H1 (cell line): Measurements from ENCODE around the gene SV2B. TPM values are rescaled to one million over a fixed set of nuclear protein-coding genes. Genes with fewer than 3 reads are reported as not detected.

ENCODE experiments used
- CTCF ChIA-PET: fragments of 300-600 bp; sonication (Branson Sonifier 250); formaldehyde crosslinking; loops from one replicate; lab custom pipeline; 2021; ENCODE audit not compliant: partially characterized antibody; lab: Charles Lee
- POLR2A ChIA-PET: fragments of 300-600 bp; sonication (Branson Sonifier 250); formaldehyde crosslinking; loops from one replicate; lab custom pipeline; 2021; ENCODE audit warnings: inconsistent platforms; ENCODE audit not compliant: partially characterized antibody; lab: Charles Lee
- DNase-seq, 2 experiments: peaks; one replicate each; pipeline versions ENCODE4 v3.0.0 to v3.0.0-alpha.2; 2010 to 2022; ENCODE audit warnings: low spot score in 2 of 2, low read depth in 1 of 2, mixed read lengths in 1 of 2
- FAIRE-seq: peaks from 2 replicates; lab custom pipeline; 2011; peaks lifted over from hg19 to GRCh38; lab: Jason Lieb, UNC
- H2AFZ ChIP-seq: 2 replicates; pipeline ENCODE4 v1.8.1; 2012; ENCODE audit warnings: low read length, inconsistent platforms
- H2AK5ac ChIP-seq: 2 replicates; pipeline ENCODE4 v1.6.1; 2013; ENCODE audit warnings: low read depth, low read length
- H2BK120ac ChIP-seq: replicated peaks from 2 replicates; pipeline ENCODE3; 2013; ENCODE audit warnings: low read depth, low read length, inconsistent platforms
- H2BK12ac ChIP-seq: 2 replicates; pipeline ENCODE4 v1.6.1; 2013; ENCODE audit warnings: low read depth, low read length
- H2BK15ac ChIP-seq: 2 replicates; pipeline ENCODE4 v1.6.1; 2013; ENCODE audit warnings: low read length
- H2BK20ac ChIP-seq: 2 replicates; pipeline ENCODE4 v1.6.1; 2013; ENCODE audit warnings: low read length
- H2BK5ac ChIP-seq: 2 replicates; pipeline ENCODE4 v1.6.1; 2013; ENCODE audit warnings: low read depth, low read length
- H3K14ac ChIP-seq: 2 replicates; pipeline ENCODE4 v1.6.1; 2013; ENCODE audit warnings: inconsistent platforms; ENCODE audit not compliant: insufficient read length
- H3K18ac ChIP-seq: 2 replicates; pipeline ENCODE4 v1.6.1; 2013; ENCODE audit warnings: low read length; ENCODE audit errors: extremely low read depth
- H3K23ac ChIP-seq: 2 replicates; pipeline ENCODE4 v1.6.1; 2013; ENCODE audit warnings: inconsistent platforms; ENCODE audit not compliant: insufficient read length
- H3K23me2 ChIP-seq: 2 replicates; pipeline ENCODE4 v1.6.1; 2013; ENCODE audit warnings: low read depth, low read length
- H3K27ac ChIP-seq: 2 replicates; pipeline ENCODE4 v1.6.1; 2011; ENCODE audit warnings: low read depth, low read length, inconsistent platforms
- H3K27me3 ChIP-seq, 4 experiments: replicated peaks in 1 of 4; 1 replicate in 1 of 4; 2 replicates in 3 of 4; pipeline versions ENCODE4 v1.6.1 to v1.8.1; 2011 to 2013; ENCODE audit warnings: low read length in 3 of 4, mild to moderate bottlenecking in 3 of 4, inconsistent platforms in 2 of 4, mixed read lengths in 2 of 4, moderate library complexity in 1 of 4; ENCODE audit not compliant: control insufficient read depth in 3 of 4, insufficient read depth in 3 of 4; ENCODE audit errors: extremely low read depth in 1 of 4
- H3K36me3 ChIP-seq, 4 experiments: 2 replicates each; pipeline versions ENCODE4 v1.6.1 to v1.8.1; 2011 to 2013; ENCODE audit warnings: mild to moderate bottlenecking in 4 of 4, low read length in 3 of 4, moderate library complexity in 2 of 4, control low read depth in 1 of 4, inconsistent platforms in 1 of 4; ENCODE audit not compliant: insufficient read depth in 4 of 4, control insufficient read depth in 2 of 4
- H3K4ac ChIP-seq: replicated peaks from 2 replicates; pipeline ENCODE3; 2013; ENCODE audit warnings: low read length, low read depth, mixed read lengths, inconsistent platforms; ENCODE audit not compliant: insufficient read length
- H3K4me1 ChIP-seq, 4 experiments: replicated peaks in 1 of 4; 1 replicate in 1 of 4; 2 replicates in 3 of 4; pipeline versions ENCODE4 v1.6.1 to v1.8.1; 2011 to 2013; ENCODE audit warnings: low read length in 3 of 4, inconsistent platforms in 2 of 4, mixed read lengths in 1 of 4; ENCODE audit not compliant: insufficient read depth in 4 of 4, control insufficient read depth in 3 of 4
- H3K4me2 ChIP-seq, 2 experiments: 2 replicates each; pipeline versions ENCODE4 v1.6.1 to v1.8.1; 2011 to 2013; ENCODE audit warnings: low read depth in 2 of 2, low read length in 2 of 2, control low read depth in 1 of 2, inconsistent platforms in 1 of 2, mild to moderate bottlenecking in 1 of 2; ENCODE audit not compliant: insufficient read depth in 1 of 2
- H3K4me3 ChIP-seq, 4 experiments: fragments of 200-600, 300-600 bp in 1 of 4; sonication (generic), shearing (Covaris generic), sonication (Bioruptor Twin) in 1 of 4; 2 replicates each; pipeline versions ENCODE4 v1.5.1 to v1.8.1; 2011 to 2016; ENCODE audit warnings: low read length in 4 of 4, low read depth in 3 of 4, control low read depth in 2 of 4, inconsistent platforms in 2 of 4, mild to moderate bottlenecking in 2 of 4, mixed read lengths in 1 of 4, moderate library complexity in 1 of 4; ENCODE audit not compliant: insufficient read depth in 2 of 4; ENCODE audit errors: extremely low read depth in 1 of 4
- H3K56ac ChIP-seq: replicated peaks from 2 replicates; pipeline ENCODE3; 2013; ENCODE audit warnings: low read depth, mild to moderate bottlenecking, mixed read lengths, low read length, inconsistent platforms; ENCODE audit not compliant: insufficient read length
- H3K79me1 ChIP-seq: 2 replicates; pipeline ENCODE4 v1.6.1; 2013; ENCODE audit warnings: low read depth, low read length, control low read depth
- H3K79me2 ChIP-seq, 2 experiments: 2 replicates each; pipeline versions ENCODE4 v1.6.1 to v1.8.1; 2012 to 2013; ENCODE audit warnings: low read length in 2 of 2, mild to moderate bottlenecking in 2 of 2, inconsistent platforms in 1 of 2; ENCODE audit not compliant: insufficient read depth in 2 of 2, control insufficient read depth in 1 of 2
- H3K9ac ChIP-seq, 4 experiments: replicated peaks in 1 of 4; 1 replicate in 1 of 4; 2 replicates in 3 of 4; pipeline versions ENCODE4 v1.6.1 to v1.8.1; 2011 to 2013; ENCODE audit warnings: low read depth in 3 of 4, low read length in 3 of 4, control low read depth in 2 of 4, mild to moderate bottlenecking in 2 of 4, moderate library complexity in 2 of 4, inconsistent platforms in 1 of 4; ENCODE audit errors: extremely low read depth in 1 of 4
- H3K9me3 ChIP-seq, 2 experiments: 2 replicates each; pipeline versions ENCODE4 v1.6.1 to v1.8.1; 2012 to 2013; ENCODE audit warnings: mild to moderate bottlenecking in 2 of 2, moderate library complexity in 2 of 2, control low read depth in 1 of 2, inconsistent platforms in 1 of 2, low read depth in 1 of 2, low read length in 1 of 2, mixed read lengths in 1 of 2; ENCODE audit not compliant: insufficient read depth in 2 of 2
- H4K20me1 ChIP-seq, 2 experiments: replicated peaks in 1 of 2; 2 replicates each; pipeline versions ENCODE3 to v1.8.1; 2011 to 2013; ENCODE audit warnings: inconsistent platforms in 2 of 2, low read length in 2 of 2, mild to moderate bottlenecking in 1 of 2; ENCODE audit not compliant: insufficient read depth in 2 of 2, control insufficient read depth in 1 of 2
- H4K5ac ChIP-seq: 2 replicates; pipeline ENCODE4 v1.6.1; 2013; ENCODE audit warnings: low read length, low read depth, mixed read lengths, inconsistent platforms; ENCODE audit not compliant: insufficient read length
- H4K8ac ChIP-seq: 2 replicates; pipeline ENCODE4 v1.8.0; 2013; ENCODE audit warnings: mild to moderate bottlenecking, moderate library complexity, low read length, inconsistent platforms; ENCODE audit not compliant: insufficient read depth; ENCODE audit errors: extremely low read depth
- H4K91ac ChIP-seq: replicated peaks from 2 replicates; pipeline ENCODE3; 2013; ENCODE audit warnings: low read length, mixed read lengths, inconsistent platforms; ENCODE audit not compliant: insufficient read length
- KDM5A ChIP-seq: fragments of 200-600 bp; IDR thresholded peaks from 2 replicates; pipeline ENCODE4 v1.7.1; 2012; ENCODE audit warnings: mild to moderate bottlenecking, low read length, inconsistent platforms, mixed read lengths
- PHF8 ChIP-seq: fragments of 200-600 bp; sonication (generic); conservative IDR thresholded peaks from 2 replicates; pipeline ENCODE4 v1.7.1; 2012; ENCODE audit warnings: low read depth, mild to moderate bottlenecking, inconsistent platforms, low read length, moderate library complexity
- POLR2A ChIP-seq, 2 experiments: IDR thresholded peaks; 1 replicate in 1 of 2; 2 replicates in 1 of 2; pipeline ENCODE4 v1.6.1; 2011; ENCODE audit warnings: low read depth in 2 of 2, low read length in 2 of 2, mild to moderate bottlenecking in 2 of 2; ENCODE audit errors: control extremely low read depth in 1 of 2
- TAF1 ChIP-seq: IDR thresholded peaks from 2 replicates; pipeline ENCODE4 v1.6.1; 2011; ENCODE audit warnings: mild to moderate bottlenecking, low read depth, low read length
- TEAD4 ChIP-seq: IDR thresholded peaks from 2 replicates; pipeline ENCODE4 v1.6.1; 2012; ENCODE audit warnings: low read depth, low read length, inconsistent platforms, mixed read lengths
- WGBS, 2 experiments: shearing (Covaris generic) in 1 of 2; methylation state at CpG; one replicate each; pipeline versions ENCODE4 v1.1.6 to v1.1.7; 2013 to 2015; ENCODE audit warnings: low lambda C conversion rate in 2 of 2, mixed read lengths in 2 of 2, inconsistent platforms in 1 of 2, low coverage in 1 of 2, missing lambda C conversion rate in 1 of 2; ENCODE audit not compliant: insufficient replicate concordance in 2 of 2, insufficient coverage in 1 of 2, insufficient read length in 1 of 2; ENCODE audit errors: extremely low coverage in 1 of 2, missing lambda C conversion rate in 1 of 2; 5-methylcytosine and 5-hydroxymethylcytosine counted together
- polyA plus RNA-seq, 7 experiments: library from polyadenylated mRNA; depleted of rRNA in 3 of 7; stranded (reverse) in 5 of 7; unstranded in 2 of 7; fragments of >200 nt in 5 of 7; fragments of 200-250 nt in 2 of 7; gene quantifications; 1 replicate in 5 of 7; 2 replicates in 1 of 7; 4 replicates in 1 of 7; pipeline versions ENCODE4 v1.2.1 to v1.2.3, GENCODE V29; 2011 to 2013; ENCODE audit warnings: missing spikeins in 2 of 7, mixed read lengths in 2 of 7
- total RNA-seq: library from RNA; stranded (reverse); fragmentation: NEBNext Ultra II Directional; extraction: Animal tissue kit (Norgen Biotek cat#: 25700); gene quantifications from 2 replicates; pipeline ENCODE4 v1.2.1, GENCODE V29; 2021

SV2B gene
- total and polyA plus RNA-seq, 2 of the 8 experiments (the other 6 are each of a cell fraction or from before 2014, with no cell fraction given) = 0.09 to 0.20 TPM

- WGBS, 2 experiments = 93% methylated on average over 3 of the region's 3 CpGs; no CpG with 5 or more reads in 1 of the 2 experiments
- no peak overlapping the region for H2BK12ac ChIP-seq
- 0 out of 7 replicates have a peak, but pooled peaks cover 0 to 3% (median 0%) of the 10 kb centered on the region in 4 experiments for H3K4me1 ChIP-seq
- no peaks in the 10 kb centered on the region for H3K9me3 ChIP-seq
- no peak overlapping the region for H3K4me2 ChIP-seq
- H3K4me3 ChIP-seq = no peak overlapping the region
- no peak overlapping the region for H2BK15ac ChIP-seq
- no peak for FAIRE-seq
- no peak overlapping the region for H3K27ac ChIP-seq
- no peaks in the 10 kb centered on the region for H3K79me1 ChIP-seq
- no peak overlapping the region for H3K56ac ChIP-seq
- no peaks in the 10 kb centered on the region; a peak in 1 of 8 replicates for H3K36me3 ChIP-seq
- no peak for DNase-seq
- H3K27me3 ChIP-seq = no peaks in the 10 kb centered on the region
- POLR2A ChIA-PET = no interaction called here
- H2BK5ac ChIP-seq = no peak overlapping the region
- H4K20me1 ChIP-seq = no peaks in the 10 kb centered on the region
- no peak for TF ChIP-seq TAF1
- no peak for TF ChIP-seq PHF8
- TF ChIP-seq TEAD4 = no peak
- no peak for TF ChIP-seq KDM5A
- TF ChIP-seq POLR2A (IDR thresholded peaks at IDR 0.05; ENCODE audit: control extremely low read depth in 1 of 2, low read depth in 2 of 2, low read length in 2 of 2) = no peak
- H2AK5ac ChIP-seq = no peak overlapping the region
- H4K8ac ChIP-seq = no peak overlapping the region
- CTCF ChIA-PET = interaction anchor here (2.1 to 9.6 kb wide), 3 partner anchors 44 to 179 kb away, joined by 6 to 145 read pairs (median 7); no protein-coding TSS in a partner anchor
- H3K4ac ChIP-seq = no peak overlapping the region
- H3K14ac ChIP-seq = no peak overlapping the region
- H3K23me2 ChIP-seq = no peaks in the 10 kb centered on the region
- no peak overlapping the region for H3K9ac ChIP-seq
- H4K91ac ChIP-seq = no peak overlapping the region
- no peak overlapping the region for H2BK20ac ChIP-seq
- no peak overlapping the region for H3K23ac ChIP-seq
- H3K18ac ChIP-seq = no peak overlapping the region
- H2BK120ac ChIP-seq = no peak overlapping the region
- H2AFZ ChIP-seq = no peak overlapping the region
- H3K79me2 ChIP-seq = no peaks in the 10 kb centered on the region
- no peak overlapping the region for H4K5ac ChIP-seq
Measured at GRCh38 chr15:91228383-91228782, 128.3 kb downstream of the SV2B start.
